Mesenchymal stem cell (in vitro differentiated cells and primary cell): Measurements from ENCODE around the gene PIK3CA.

Source experiments
- DNase-seq: peaks from one replicate; pipeline ENCODE4 v3.0.0-alpha.2; 2013
- H2AFZ ChIP-seq: one replicate; pipeline ENCODE4 v1.6.1; 2013; ENCODE audit warnings: low read depth, mild to moderate bottlenecking, control low read depth, inconsistent platforms, low read length, moderate library complexity
- H2AK5ac ChIP-seq: 2 replicates; pipeline ENCODE4 v1.6.1; 2013; ENCODE audit warnings: low read length, moderate library complexity, mild to moderate bottlenecking, inconsistent platforms; ENCODE audit not compliant: severe bottlenecking
- H2BK120ac ChIP-seq: one replicate; pipeline ENCODE4 v1.6.1; 2013; ENCODE audit warnings: low read depth, mild to moderate bottlenecking, inconsistent platforms, low read length, moderate library complexity
- H2BK12ac ChIP-seq, 2 experiments: one replicate each; pipeline ENCODE4 v1.6.1; 2013; ENCODE audit warnings: inconsistent platforms in 2 of 2, low read length in 2 of 2, mild to moderate bottlenecking in 2 of 2, moderate library complexity in 2 of 2, control low read depth in 1 of 2
- H2BK15ac ChIP-seq: one replicate; pipeline ENCODE4 v1.6.1; 2013; ENCODE audit warnings: mild to moderate bottlenecking, low read depth, inconsistent platforms; ENCODE audit not compliant: poor library complexity, severe bottlenecking
- H2BK5ac ChIP-seq: 2 replicates; pipeline ENCODE4 v1.6.1; 2013; ENCODE audit warnings: low read depth, mild to moderate bottlenecking, low read length, control low read depth, inconsistent platforms; ENCODE audit not compliant: poor library complexity, severe bottlenecking
- H3K14ac ChIP-seq, 2 experiments: one replicate each; pipeline ENCODE4 v1.6.1; 2013; ENCODE audit warnings: inconsistent platforms in 2 of 2, low read length in 2 of 2, control low read depth in 1 of 2, mild to moderate bottlenecking in 1 of 2, moderate library complexity in 1 of 2
- H3K18ac ChIP-seq, 2 experiments: one replicate each; pipeline ENCODE4 v1.6.1; 2013; ENCODE audit warnings: inconsistent platforms in 2 of 2, low read length in 2 of 2, control low read depth in 1 of 2, low read depth in 1 of 2, mild to moderate bottlenecking in 1 of 2
- H3K23ac ChIP-seq, 2 experiments: one replicate each; pipeline ENCODE4 v1.6.1; 2013; ENCODE audit warnings: inconsistent platforms in 2 of 2, low read length in 2 of 2, mild to moderate bottlenecking in 2 of 2, moderate library complexity in 2 of 2, control low read depth in 1 of 2
- H3K27ac ChIP-seq: 2 replicates; pipeline ENCODE4 v1.5.1; 2013; ENCODE audit warnings: mild to moderate bottlenecking, moderate library complexity, low read length, control low read depth, inconsistent platforms; ENCODE audit not compliant: poor library complexity, severe bottlenecking
- H3K27me3 ChIP-seq, 2 experiments: 2 replicates each; pipeline versions ENCODE4 v1.6.1 to v1.7.0; 2013; ENCODE audit warnings: low read length in 2 of 2, mild to moderate bottlenecking in 2 of 2, moderate library complexity in 2 of 2, control low read depth in 1 of 2, inconsistent platforms in 1 of 2; ENCODE audit not compliant: control insufficient read depth in 1 of 2, insufficient read depth in 1 of 2
- H3K36me3 ChIP-seq, 2 experiments: 2 replicates each; pipeline versions ENCODE4 v1.6.1 to v1.7.0; 2013; ENCODE audit warnings: low read length in 2 of 2, control low read depth in 1 of 2, inconsistent platforms in 1 of 2, low read depth in 1 of 2, mild to moderate bottlenecking in 1 of 2; ENCODE audit not compliant: insufficient read depth in 2 of 2, control insufficient read depth in 1 of 2
- H3K4ac ChIP-seq, 2 experiments: one replicate each; pipeline ENCODE4 v1.6.1; 2013; ENCODE audit warnings: inconsistent platforms in 2 of 2, low read length in 2 of 2, mild to moderate bottlenecking in 2 of 2, moderate library complexity in 2 of 2, control low read depth in 1 of 2, low read depth in 1 of 2
- H3K4me1 ChIP-seq: 2 replicates; pipeline ENCODE4 v1.6.1; 2013; ENCODE audit warnings: low read depth, low read length, control low read depth; ENCODE audit not compliant: control insufficient read depth, insufficient read depth
- H3K4me2 ChIP-seq: 2 replicates; pipeline ENCODE4 v1.6.1; 2013; ENCODE audit warnings: low read length, mild to moderate bottlenecking, inconsistent platforms; ENCODE audit not compliant: poor library complexity, severe bottlenecking
- H3K4me3 ChIP-seq, 2 experiments: 2 replicates each; pipeline versions ENCODE4 v1.5.1 to v1.7.0; 2013; ENCODE audit warnings: low read length in 2 of 2, mild to moderate bottlenecking in 2 of 2, control low read depth in 1 of 2, low read depth in 1 of 2; ENCODE audit not compliant: insufficient read depth in 1 of 2
- H3K79me1 ChIP-seq: replicated peaks from 2 replicates; pipeline ENCODE4 v1.6.1; 2013; ENCODE audit warnings: mild to moderate bottlenecking, control low read depth, low read length, inconsistent platforms; ENCODE audit not compliant: poor library complexity, severe bottlenecking
- H3K9ac ChIP-seq: 2 replicates; pipeline ENCODE4 v1.7.0; 2013; ENCODE audit warnings: mild to moderate bottlenecking, low read length, moderate library complexity
- H3K9me3 ChIP-seq: 2 replicates; pipeline ENCODE4 v1.7.0; 2013; ENCODE audit warnings: mild to moderate bottlenecking, low read length; ENCODE audit not compliant: control insufficient read depth
- H4K8ac ChIP-seq: one replicate; pipeline ENCODE4 v1.6.1; 2013; ENCODE audit warnings: inconsistent platforms, mild to moderate bottlenecking, low read length, moderate library complexity
- H4K91ac ChIP-seq: one replicate; pipeline ENCODE4 v1.6.1; 2013; ENCODE audit warnings: mild to moderate bottlenecking, low read length, inconsistent platforms
- WGBS: methylation state at CpG from one replicate; pipeline ENCODE4 v1.1.7; 2013; ENCODE audit warnings: mixed read lengths; 5-methylcytosine and 5-hydroxymethylcytosine counted together

Gene PIK3CA

DNA sequence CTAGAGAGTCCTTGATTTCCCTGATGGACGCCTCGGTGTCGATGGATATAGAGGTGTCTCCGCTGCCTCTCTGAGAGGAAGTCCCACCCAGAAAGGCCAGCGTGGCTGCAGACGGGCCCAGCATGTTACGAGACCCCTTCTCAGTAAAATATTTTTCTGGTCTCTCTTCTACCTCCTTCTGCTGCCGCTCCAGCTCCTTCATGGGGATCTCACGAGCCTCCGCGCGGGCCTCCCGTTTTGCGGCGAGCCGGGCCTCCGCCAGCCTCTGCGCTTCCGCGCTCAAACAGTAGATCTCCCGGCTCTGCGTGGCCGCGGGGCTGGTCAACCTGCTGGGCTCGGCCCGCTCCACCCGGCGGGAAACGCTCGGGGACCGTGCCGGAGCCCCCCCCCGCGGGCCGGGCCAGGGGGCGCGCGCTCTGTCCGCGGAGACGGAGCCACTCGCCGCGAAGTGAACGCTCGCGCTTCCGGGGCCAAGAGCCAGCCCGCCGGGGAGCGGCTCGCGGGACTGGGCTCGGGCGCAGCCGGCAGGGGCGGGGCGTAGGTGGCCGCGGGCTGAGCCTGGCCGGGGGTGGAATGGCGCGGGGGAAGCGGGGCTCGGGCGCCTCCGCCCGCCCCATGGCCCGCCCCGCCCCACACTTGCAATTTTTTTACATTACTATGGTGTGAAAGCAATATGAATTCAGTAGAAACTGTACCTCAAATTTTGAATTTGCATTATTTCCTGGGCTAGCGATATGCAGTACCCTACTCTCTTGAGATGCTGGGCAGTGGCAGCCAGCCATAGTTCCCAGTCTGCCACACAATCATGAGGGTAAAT, 113.0 kb downstream of the PIK3CA start:
- Histone ChIP-seq H3K18ac (peak overlapping the region; percentile 54 to 66), H3K14ac (peak overlapping the region in 1 of 2 experiments; percentile 69), H2BK15ac (no peak overlapping the region), H3K23ac (no peak overlapping the region), H3K9ac (peak overlapping the region; percentile 86), H2BK120ac (no peak overlapping the region), H3K4ac (peak overlapping the region in 1 of 2 experiments; percentile 73), H3K4me3 (peak overlapping the region; percentile 68 to 80), H4K8ac (peak overlapping the region; percentile 87), H2BK12ac (no peak overlapping the region), H3K9me3 (no peaks in the 10 kb centered on the region), H2BK5ac (no peak overlapping the region), H3K36me3 (no peaks in the 10 kb centered on the region), H3K79me1 (no peaks in the 10 kb centered on the region), H3K27me3 (no peaks in the 10 kb centered on the region), H3K4me1 (no peaks in the 10 kb centered on the region), H3K27ac (no peak overlapping the region), H3K4me2 (peak overlapping the region; percentile 73), H2AK5ac (no peak overlapping the region), H2AFZ (peak overlapping the region; percentile 95), H4K91ac (no peak overlapping the region)
- 18% methylated on average over 42 of the region's 71 CpGs for WGBS
- peak; percentile 64 for DNase-seq

DNA sequence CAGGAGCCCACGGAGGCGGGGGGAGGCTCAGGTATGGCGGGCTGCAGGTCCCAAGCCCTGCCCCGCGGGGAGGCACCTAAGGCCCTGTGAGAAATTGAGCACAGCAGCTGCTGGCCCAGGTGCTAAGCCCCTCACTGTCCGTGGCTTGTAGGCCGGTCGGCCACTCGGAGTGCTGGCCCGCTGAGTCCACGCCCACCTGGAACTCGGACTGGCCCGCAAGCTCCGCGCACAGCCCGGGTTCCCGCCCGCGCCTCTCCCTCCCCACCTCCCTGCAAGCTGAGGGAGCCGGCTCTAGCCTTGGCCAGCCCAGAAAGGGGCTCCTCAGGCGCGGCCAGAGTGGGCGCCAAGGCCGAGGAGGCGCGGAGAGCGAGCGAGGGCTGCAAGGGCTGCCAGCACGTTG, 115.0 kb downstream of the PIK3CA start:
- no peak overlapping the region for H2AFZ ChIP-seq
- no peak overlapping the region for H2BK12ac ChIP-seq
- H3K27ac ChIP-seq, result no peak overlapping the region
- H2BK120ac ChIP-seq, result no peak overlapping the region
- H3K36me3 ChIP-seq, result no peaks in the 10 kb centered on the region
- DNase-seq, result no peak
- no peak overlapping the region for H2AK5ac ChIP-seq
- H3K9ac ChIP-seq, result no peak overlapping the region
- H3K4me1 ChIP-seq, result no peaks in the 10 kb centered on the region
- no peak overlapping the region for H2BK5ac ChIP-seq
- no peak overlapping the region for H4K91ac ChIP-seq
- H3K9me3 ChIP-seq, result no peaks in the 10 kb centered on the region
- no peak overlapping the region for H2BK15ac ChIP-seq
- H3K14ac ChIP-seq, result no peak overlapping the region
- H3K23ac ChIP-seq, result no peak overlapping the region
- peak overlapping the region; percentile 41 for H4K8ac ChIP-seq
- WGBS, result over 99% methylated on average over 24 of the region's 29 CpGs
- H3K4ac ChIP-seq, result no peak overlapping the region
- peak overlapping the region in 1 of 2 experiments; percentile 7 for H3K18ac ChIP-seq
- no peak overlapping the region for H3K4me2 ChIP-seq
- no peaks in the 10 kb centered on the region for H3K79me1 ChIP-seq
- H3K27me3 ChIP-seq, result peaks cover 0 to 7% of the 10 kb centered on the region in 2 experiments
- H3K4me3 ChIP-seq, result no peak overlapping the region

DNA sequence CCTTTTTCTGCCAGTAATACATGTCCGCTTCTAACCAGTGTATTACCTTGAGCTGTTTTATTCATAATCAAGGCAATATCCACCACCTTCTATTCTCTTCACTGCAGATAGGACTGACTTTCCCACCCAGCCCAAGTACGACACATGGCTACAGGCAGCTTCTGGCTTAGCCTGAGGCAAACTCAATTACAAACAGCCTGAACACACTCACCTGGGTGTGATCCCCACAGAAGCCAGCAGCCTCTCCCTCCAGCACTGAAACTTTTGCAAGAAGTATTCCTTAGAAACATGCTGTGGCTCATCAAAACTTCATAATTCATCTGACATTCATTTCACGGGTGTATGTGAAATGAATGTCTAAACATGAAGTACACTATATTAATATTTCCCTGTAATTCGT, 116.3 kb downstream of the PIK3CA start:
- no peak overlapping the region for H3K23ac ChIP-seq
- no peak overlapping the region for H3K9ac ChIP-seq
- H3K36me3 ChIP-seq, result no peaks in the 10 kb centered on the region
- no peaks in the 10 kb centered on the region for H3K9me3 ChIP-seq
- H3K4me1 ChIP-seq, result no peaks in the 10 kb centered on the region
- no peak overlapping the region for H3K4me3 ChIP-seq
- H3K27ac ChIP-seq, result no peak overlapping the region
- no peak for DNase-seq
- no peak overlapping the region for H2AK5ac ChIP-seq
- no peak overlapping the region for H2AFZ ChIP-seq
- H3K4ac ChIP-seq, result no peak overlapping the region
- H4K8ac ChIP-seq, result no peak overlapping the region
- 96% methylated on average over 2 of the region's 4 CpGs for WGBS
- H3K27me3 ChIP-seq, result peaks cover 0 to 7% of the 10 kb centered on the region in 2 experiments
- H3K18ac ChIP-seq, result no peak overlapping the region
- H4K91ac ChIP-seq, result no peak overlapping the region
- H2BK120ac ChIP-seq, result no peak overlapping the region
- H3K14ac ChIP-seq, result no peak overlapping the region
- no peak overlapping the region for H2BK12ac ChIP-seq
- H2BK15ac ChIP-seq, result no peak overlapping the region
- no peak overlapping the region for H2BK5ac ChIP-seq
- no peaks in the 10 kb centered on the region for H3K79me1 ChIP-seq
- no peak overlapping the region for H3K4me2 ChIP-seq

DNA sequence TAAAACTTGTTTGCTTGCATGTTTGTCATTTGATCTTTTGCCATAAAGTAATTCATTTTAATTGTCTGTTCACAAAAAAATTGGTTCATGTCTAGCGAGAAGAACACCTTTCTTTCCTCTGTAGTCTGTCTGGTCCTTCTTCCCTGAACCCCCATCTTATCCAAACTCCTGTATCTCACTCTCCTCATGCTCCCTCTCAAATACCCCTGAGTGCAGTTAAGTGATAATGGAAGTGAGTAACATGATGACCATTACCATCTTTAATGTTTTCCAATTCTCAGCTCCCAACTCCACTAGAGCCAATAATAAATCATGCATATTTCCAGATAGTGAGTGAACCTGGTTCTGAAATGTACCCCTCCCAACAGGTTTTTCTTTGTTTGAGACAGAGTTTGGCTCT, 116.9 kb downstream of the PIK3CA start:
- Histone ChIP-seq H3K4me2 (no peak overlapping the region), H2BK15ac (no peak overlapping the region), H4K91ac (no peak overlapping the region), H3K14ac (no peak overlapping the region), H3K79me1 (no peaks in the 10 kb centered on the region), H4K8ac (no peak overlapping the region), H3K36me3 (no peaks in the 10 kb centered on the region), H2BK120ac (no peak overlapping the region), H3K9me3 (no peaks in the 10 kb centered on the region), H3K4ac (no peak overlapping the region), H3K4me3 (no peak overlapping the region), H3K18ac (no peak overlapping the region), H3K27ac (no peak overlapping the region), H2BK5ac (no peak overlapping the region), H2AFZ (no peak overlapping the region), H3K27me3 (peaks cover 0 to 7% of the 10 kb centered on the region in 2 experiments), H2BK12ac (no peak overlapping the region), H2AK5ac (no peak overlapping the region), H3K23ac (no peak overlapping the region), H3K4me1 (no peaks in the 10 kb centered on the region), H3K9ac (no peak overlapping the region)
- no peak for DNase-seq
- WGBS, result no CpG with 5 or more reads among the region's 1 CpG
